GM19372 (cell line): ENCODE data around the gene NUTM2D.
"Not testable (repeated sequence)": the region's sequence is repeated elsewhere in the genome, so short reads cannot be mapped to it uniquely, and the experiment has no call there.

Experiments used
- ATAC-seq: cut with Tn5 transposase; IDR thresholded peaks from one replicate; pipeline ENCODE4 v1.9.1; 2021; ENCODE audit warnings: mild to moderate bottlenecking, low read depth, moderate library complexity; ENCODE audit not compliant: unreplicated experiment

Gene NUTM2D

GRCh38 chr10:87369514-87370112 is 12.1 kb downstream of the NUTM2D start:
- not testable (repeated sequence) for ATAC-seq

- not testable (repeated sequence) for ATAC-seq
Measured at GRCh38 chr10:87374091-87374490, 16.5 kb downstream of the NUTM2D start.

GRCh38 chr10:87379115-87379514 is 21.6 kb downstream of the NUTM2D start:
- ATAC-seq: not testable (repeated sequence)

GRCh38 chr10:87383149-87383857 is 25.8 kb downstream of the NUTM2D start:
- ATAC-seq: not testable (repeated sequence)

GRCh38 chr10:87384283-87384682 is 26.7 kb downstream of the NUTM2D start:
- ATAC-seq: not testable (repeated sequence)

GRCh38 chr10:87385762-87386360 is 28.3 kb downstream of the NUTM2D start:
- not testable (repeated sequence) for ATAC-seq

GRCh38 chr10:87391360-87391759 is 33.8 kb downstream of the NUTM2D start:
- not testable (repeated sequence) for ATAC-seq

GRCh38 chr10:87396206-87396605 is 38.7 kb downstream of the NUTM2D start:
- ATAC-seq: not testable (repeated sequence)

- not testable (repeated sequence) for ATAC-seq
Measured at GRCh38 chr10:87398436-87398835, 40.9 kb downstream of the NUTM2D start.

- not testable (repeated sequence) for ATAC-seq
Measured at GRCh38 chr10:87407516-87408467, 50.2 kb downstream of the NUTM2D start.

GRCh38 chr10:87413921-87414320 is 56.4 kb downstream of the NUTM2D start:
- ATAC-seq: not testable (repeated sequence)
